GM23248 (cell line): ENCODE measurements around the gene NNT.

Source experiments
- EZH2 ChIP-seq: fragments of 200-600 bp; sonication (generic); IDR thresholded peaks from 2 replicates; pipeline ENCODE4 v1.6.1; 2018; ENCODE audit warnings: antibody characterized with exemption, mild to moderate bottlenecking; ENCODE audit not compliant: insufficient read depth, poor library complexity, severe bottlenecking
- EZH2phosphoT487 ChIP-seq: fragments of 200-600 bp; sonication (generic); IDR thresholded peaks from 2 replicates; pipeline ENCODE4 v1.6.1; 2018; ENCODE audit warnings: antibody characterized with exemption, moderate library complexity, mild to moderate bottlenecking, low read depth; ENCODE audit not compliant: insufficient read depth

GRCh38 chr5:43680286-43680685 lies 77.3 kb downstream of the NNT start:
- TF ChIP-seq EZH2phosphoT487 (no peak), EZH2 (no peak)
